ENCODE results near the gene IRF8.

IRF8 gene

DNA sequence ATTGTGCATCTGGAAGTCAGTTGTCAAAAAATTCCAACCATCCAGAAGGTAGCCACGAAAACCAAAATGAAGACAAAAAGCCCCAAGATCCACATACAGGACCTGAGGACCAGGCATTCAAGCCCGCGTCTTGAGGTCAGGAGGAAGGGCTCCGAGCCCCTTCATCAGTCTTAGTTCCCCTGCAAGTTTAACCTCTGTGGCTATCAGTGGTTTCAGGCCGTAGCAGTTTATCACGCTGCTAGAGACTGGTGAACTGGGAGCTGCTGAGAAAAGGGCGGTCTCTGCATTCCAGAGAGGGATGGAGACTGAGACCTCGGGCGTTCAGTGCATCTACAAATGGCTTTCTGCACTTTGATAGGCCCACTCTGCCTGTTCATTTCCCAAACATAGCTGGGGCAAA lies 70.6 kb downstream of the IRF8 start:
- DNase-seq (ENCODE audit: low spot score): no peak
- TF ChIP-seq, protein P1, sequence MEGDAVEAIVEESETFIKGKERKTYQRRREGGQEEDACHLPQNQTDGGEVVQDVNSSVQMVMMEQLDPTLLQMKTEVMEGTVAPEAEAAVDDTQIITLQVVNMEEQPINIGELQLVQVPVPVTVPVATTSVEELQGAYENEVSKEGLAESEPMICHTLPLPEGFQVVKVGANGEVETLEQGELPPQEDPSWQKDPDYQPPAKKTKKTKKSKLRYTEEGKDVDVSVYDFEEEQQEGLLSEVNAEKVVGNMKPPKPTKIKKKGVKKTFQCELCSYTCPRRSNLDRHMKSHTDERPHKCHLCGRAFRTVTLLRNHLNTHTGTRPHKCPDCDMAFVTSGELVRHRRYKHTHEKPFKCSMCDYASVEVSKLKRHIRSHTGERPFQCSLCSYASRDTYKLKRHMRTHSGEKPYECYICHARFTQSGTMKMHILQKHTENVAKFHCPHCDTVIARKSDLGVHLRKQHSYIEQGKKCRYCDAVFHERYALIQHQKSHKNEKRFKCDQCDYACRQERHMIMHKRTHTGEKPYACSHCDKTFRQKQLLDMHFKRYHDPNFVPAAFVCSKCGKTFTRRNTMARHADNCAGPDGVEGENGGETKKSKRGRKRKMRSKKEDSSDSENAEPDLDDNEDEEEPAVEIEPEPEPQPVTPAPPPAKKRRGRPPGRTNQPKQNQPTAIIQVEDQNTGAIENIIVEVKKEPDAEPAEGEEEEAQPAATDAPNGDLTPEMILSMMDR (IDR thresholded peaks at IDR 0.05; ENCODE audit: borderline replicate concordance, control extremely low read depth, extremely low read depth, insufficient read depth, missing control alignments): no peak
- in situ Hi-C loops (cut with MboI; ENCODE audit: low sequenced_read_pairs, unreplicated experiment): no loop called here

GRCh38 chr16:85970016-85970733 lies 71.2 kb downstream of the IRF8 start:
- TF ChIP-seq, protein P1 (IDR thresholded peaks at IDR 0.05; ENCODE audit: borderline replicate concordance, control extremely low read depth, extremely low read depth, insufficient read depth, missing control alignments): no peak
- in situ Hi-C loops (cut with MboI; ENCODE audit: low sequenced_read_pairs, unreplicated experiment): no loop called here
- DNase-seq (ENCODE audit: low spot score): no peak

GRCh38 chr16:85970738-85971137 lies 71.8 kb downstream of the IRF8 start:
- in situ Hi-C loops (cut with MboI; ENCODE audit: low sequenced_read_pairs, unreplicated experiment): no loop called here
- TF ChIP-seq, protein P1 (IDR thresholded peaks at IDR 0.05; ENCODE audit: borderline replicate concordance, control extremely low read depth, extremely low read depth, insufficient read depth, missing control alignments): no peak
- DNase-seq (ENCODE audit: low spot score): no peak
